Brain pericyte (primary cell): ENCODE data around the gene ARL15.

ENCODE experiments used
- DNase-seq: peaks from one replicate; pipeline ENCODE4 v3.0.0-alpha.2; 2012; ENCODE audit warnings: low read depth, low spot score

The ARL15 gene

GRCh38 chr5:54315736-54316528 lies 5.6 kb upstream of the ARL15 start:
- DNase-seq, result no peak

GRCh38 chr5:54313311-54314270 lies 3.2 kb upstream of the ARL15 start:
- DNase-seq, result no peak

GRCh38 chr5:54312499-54312898 lies 2.1 kb upstream of the ARL15 start:
- DNase-seq, result no peak

DNA sequence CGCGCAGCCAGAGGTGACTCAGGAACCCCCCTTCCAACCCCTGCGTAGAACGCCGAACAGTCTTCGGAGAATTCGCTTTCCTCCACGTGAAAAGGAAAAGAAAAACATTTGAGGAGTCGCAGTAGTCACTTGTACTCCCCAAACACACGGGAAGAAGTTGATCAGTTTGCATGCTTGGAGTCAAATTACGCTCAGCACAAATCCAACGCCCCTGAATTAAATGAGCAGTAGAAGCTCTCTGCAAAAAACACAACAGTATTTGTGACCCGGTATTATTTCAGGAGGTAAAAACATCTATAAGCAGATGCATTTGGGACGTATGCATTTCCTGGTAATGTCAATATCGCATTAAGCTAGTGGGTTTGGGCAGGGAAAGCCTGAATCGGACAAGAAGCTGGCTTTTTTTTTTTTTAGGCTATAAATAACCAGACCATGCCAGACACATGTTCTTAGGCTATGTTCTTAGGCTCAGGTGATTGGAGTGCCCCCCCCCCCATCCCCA lies 854 bp upstream of the ARL15 start:
- no peak for DNase-seq

GRCh38 chr5:54309691-54310432 lies 511 bp downstream of the ARL15 start:
- no peak for DNase-seq

DNA sequence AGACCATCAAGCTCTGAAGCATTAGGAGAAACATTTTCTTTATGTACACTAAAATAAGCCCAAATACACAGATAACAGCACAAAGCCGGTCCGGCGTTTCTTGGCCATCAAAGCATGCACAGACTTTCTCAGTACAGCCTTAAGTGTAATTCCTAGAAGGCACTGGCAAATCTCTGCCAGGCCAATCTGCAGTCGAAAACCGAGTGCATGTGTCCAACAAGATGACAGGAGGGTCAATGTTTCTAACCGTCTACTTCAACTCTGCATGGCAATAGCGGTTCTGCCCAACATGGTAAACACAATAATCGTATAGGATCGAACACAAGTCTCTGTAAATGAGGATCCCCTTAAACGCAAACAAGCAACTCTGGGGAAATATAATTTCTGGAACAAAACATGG lies 1.1 kb downstream of the ARL15 start:
- no peak for DNase-seq

DNA sequence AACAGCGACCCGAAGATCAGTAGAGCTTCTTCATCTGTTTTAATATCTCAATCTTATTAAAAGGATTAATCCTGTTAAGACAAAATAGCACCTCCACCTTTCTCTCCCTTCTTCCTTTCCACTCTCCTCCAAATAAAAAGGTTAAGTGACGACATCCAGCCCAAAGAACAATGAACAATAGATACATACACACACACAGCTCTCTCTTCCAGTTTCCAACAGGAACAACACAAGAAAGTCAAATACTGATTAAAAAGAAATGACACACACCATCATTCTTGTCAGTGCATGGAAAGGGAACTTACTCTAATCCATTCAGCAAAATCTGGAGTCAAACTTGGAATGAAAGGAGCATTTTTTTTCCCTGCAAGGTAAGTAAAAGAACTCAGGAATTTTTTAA lies 2.8 kb downstream of the ARL15 start:
- DNase-seq, result no peak

DNA sequence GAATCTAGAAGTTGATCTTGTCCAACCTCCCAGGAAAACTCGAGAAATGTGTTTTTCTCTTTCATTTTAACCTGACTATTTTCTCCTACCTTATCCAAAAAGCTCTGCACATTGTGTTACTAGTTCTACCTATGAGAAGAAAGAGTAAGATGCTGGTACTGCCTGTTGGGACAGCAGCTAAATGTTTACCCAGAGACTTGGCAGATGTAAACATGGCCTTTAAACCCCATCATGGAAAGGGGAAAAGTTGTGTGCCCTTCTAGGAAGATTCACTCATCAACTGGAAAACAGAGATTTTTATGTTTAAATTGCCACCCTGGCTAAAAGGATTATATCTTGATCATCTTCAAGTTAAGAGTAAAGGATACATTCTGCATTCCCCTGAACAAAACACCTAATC lies 3.5 kb downstream of the ARL15 start:
- no peak for DNase-seq

DNA sequence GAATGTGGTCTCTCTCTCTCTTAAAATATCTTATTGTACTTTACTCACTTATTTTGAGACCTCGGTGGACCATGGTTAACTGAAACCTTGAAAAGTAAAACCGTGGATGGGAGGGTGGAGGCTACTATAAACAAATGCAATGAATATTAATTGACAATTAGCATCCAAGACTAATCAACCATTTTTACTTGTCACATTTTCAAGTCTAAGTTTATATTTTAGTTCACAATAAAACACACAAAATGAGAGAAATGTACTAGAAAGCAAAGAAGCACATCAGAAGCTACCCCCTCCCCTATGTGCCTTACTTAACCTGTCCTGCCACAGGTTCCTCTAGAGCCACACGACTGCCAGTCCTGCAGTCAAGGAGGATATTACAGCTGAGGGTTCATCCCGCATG lies 4.6 kb downstream of the ARL15 start:
- no peak for DNase-seq

DNA sequence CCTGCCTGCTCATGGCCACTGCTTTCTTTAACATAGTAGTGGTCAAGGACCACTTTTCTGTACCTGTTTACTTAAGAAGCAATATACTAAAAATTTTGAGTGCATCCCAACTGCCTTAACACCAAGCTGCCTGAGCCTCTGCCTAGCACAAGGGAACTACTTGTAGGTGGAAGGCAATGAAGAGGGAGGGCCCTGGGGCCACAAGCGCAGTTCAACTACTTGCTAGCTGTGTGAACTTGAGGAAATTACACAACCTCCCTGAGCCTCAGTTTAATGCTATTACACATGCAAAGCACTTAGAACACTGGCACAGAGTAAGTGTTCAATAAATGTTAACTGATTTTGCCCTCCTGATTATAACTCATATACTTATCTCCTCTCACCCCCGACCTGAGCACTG lies 6.3 kb downstream of the ARL15 start:
- no peak for DNase-seq

DNA sequence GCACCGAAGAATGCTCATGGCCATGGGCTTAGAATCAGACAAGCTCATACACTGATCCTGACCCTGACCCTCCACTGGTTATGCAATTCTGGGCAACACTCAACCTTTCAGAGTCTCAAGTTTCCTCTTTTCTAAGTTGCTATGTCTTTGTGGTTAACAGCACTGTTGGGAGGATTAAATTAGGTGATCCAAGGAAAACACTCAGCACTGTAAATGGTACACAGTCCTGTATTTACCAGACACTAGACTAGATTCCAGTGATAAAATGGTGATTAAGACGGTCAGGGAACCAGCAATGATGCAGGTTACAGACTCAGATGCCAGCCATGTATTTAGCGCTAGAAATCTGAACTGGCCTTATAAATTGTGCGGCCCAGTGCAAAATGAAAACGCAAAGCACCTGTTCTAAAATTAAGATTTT lies 8.1 kb downstream of the ARL15 start:
- peak; percentile 31 for DNase-seq

DNA sequence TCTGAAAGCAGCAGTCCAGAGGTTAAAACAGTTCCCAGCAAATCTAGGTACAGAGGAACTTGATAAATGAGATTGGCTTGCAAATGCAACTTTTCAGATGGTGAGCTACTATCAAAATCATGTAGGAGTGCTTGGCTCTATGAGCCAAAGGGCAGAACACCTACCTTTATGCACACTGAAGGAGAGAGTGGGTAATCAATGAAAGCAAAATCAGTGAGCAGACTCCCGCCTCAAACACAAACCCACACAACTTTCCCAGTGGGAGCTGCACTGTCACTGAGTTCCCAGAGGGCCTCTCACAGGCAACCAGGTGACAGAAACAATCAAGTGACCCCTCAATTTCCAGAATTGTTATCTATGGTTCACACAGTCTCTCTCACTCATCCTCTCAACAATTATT lies 8.5 kb downstream of the ARL15 start:
- no peak for DNase-seq

GRCh38 chr5:54301220-54301619 lies 9.2 kb downstream of the ARL15 start:
- no peak for DNase-seq

DNA sequence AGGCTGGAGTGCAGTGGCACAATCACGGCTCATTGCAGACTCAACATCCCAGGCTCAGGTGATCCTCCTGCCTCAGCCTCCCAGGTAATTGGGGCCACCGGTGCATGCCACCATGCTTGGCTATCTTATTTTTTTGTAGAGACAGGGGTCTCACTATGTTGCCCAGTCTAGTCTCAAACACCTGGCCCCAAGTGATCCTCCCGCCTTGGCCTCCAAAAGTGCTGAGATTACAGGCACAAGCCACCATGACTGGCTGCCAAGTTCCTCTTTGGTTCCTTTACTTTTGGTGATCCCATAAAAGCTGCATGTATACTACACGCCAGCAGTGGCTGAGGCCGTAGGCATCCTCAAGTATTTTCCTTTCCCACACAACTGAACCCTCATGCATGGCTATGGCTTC lies 11.4 kb downstream of the ARL15 start:
- DNase-seq, result no peak

DNA sequence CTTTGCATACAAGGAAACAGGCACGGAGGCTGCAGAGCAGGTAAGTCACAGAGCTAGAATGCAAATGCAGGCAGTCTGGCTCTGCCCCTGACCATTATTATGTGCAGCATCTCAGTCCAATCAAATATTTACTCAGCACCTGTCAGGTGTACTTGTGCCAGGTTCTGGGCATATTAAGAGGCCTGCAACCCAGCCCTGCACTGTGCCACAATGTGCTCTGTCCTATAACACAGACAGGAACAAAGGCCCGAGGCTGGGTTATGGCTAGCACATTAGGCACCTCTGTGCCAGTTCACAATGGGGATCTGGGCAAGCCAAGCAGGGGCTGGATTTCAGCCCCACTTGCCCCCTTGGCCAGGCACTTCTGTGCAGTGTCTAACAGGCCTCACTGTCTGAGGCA lies 14.0 kb downstream of the ARL15 start:
- no peak for DNase-seq

DNA sequence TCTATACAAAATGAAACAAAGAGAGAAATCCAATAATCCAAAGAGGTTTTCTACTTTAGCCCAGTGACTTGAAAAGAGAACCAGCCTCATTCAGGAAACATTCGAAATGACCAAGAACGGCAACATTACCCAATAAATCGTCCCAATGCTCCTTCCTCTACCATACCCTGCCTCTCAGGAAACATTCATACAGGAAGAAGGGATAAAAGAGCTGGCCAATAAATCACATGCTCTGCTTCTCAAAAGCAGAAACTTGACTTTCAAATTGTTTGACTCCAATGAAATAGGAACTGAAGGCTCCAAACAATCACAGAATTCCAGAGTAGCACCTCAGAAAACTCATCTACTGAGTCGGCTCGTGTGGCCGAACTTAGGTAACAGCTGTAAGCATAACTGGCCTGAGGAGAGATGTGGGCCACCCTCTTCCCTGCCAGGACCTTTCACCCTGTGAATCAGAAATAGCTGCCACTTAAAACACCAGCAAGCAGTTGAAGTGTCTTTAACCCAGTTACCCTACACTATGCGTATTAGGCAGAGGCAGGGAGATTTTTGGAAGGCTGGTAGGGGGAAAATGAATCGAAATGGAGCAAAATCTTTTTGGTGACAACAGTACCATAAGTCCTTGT lies 14.6 kb downstream of the ARL15 start:
- no peak for DNase-seq

DNA sequence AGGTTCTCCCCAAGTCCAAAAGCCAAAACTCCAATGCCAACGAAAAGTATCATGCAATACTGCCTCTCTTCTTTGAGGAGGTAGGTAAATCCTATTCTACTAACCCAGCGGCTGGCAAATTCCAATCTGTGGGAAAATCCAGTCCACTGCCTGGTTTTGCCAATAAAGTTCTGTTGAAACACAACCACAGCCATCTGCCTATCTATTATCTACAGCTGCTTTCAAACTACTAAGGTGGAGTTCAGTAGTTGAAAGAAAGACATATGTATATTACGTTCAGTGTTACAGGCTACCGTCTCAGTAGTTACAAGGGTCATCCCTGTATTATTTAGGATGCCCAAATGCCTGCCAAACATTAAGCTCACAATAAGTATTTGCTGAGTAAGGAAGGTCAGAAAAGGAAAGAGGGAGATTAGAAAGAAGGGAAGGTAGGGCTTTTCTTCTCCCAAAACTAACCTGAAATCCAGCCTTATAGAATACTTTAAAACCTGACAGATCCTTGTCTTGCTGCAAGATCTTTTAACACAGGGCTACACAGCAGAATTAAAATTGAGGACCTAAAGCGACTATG lies 16.2 kb downstream of the ARL15 start:
- no peak for DNase-seq

- no peak for DNase-seq
These were observed 17.5 kb downstream of the ARL15 start for GRCh38 chr5:54292866-54293265.

GRCh38 chr5:54291498-54291897 lies 18.9 kb downstream of the ARL15 start:
- no peak for DNase-seq

- no peak for DNase-seq
These were observed 20.6 kb downstream of the ARL15 start for GRCh38 chr5:54289769-54290168.

DNA sequence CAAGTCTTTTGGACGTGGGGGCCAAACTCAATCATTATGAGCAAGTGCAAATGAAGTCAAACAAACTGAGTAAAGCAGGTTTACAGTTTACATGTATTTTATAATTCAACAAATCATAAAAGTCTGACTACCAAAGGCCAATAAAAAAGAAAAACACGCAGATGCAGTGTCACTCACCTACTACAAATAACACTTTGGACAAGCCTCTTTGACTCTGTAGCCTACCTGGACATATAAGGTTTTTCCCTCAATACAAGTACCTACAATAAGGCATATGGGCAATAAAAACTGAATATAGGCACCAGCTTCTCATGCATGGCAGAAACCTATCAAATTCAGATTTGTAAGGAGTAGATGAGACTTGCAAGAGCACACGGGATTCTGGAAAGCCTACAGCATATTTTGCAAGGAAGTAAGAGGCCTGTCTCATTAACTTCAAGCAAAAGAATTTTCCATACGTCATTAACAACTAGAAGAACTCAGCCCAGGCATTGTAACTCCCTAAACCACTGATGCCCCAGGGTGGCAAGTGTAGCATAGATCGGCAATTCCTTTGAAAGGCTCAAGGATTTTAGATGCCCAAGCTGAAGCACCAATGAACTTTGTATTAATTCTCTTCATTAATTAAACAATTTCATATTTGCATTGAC lies 21.7 kb downstream of the ARL15 start:
- no peak for DNase-seq
